B cell (primary cell): ENCODE results near the gene ACKR2. TPM values are rescaled to one million over a fixed set of nuclear protein-coding genes. Genes with fewer than 3 reads are reported as not detected.

ENCODE experiments used
- ATAC-seq: fragments of 200-7000 bp; cut with Tn5 transposase; one replicate; pipeline ENCODE4 v1.10.0; 2021; ENCODE audit warnings: low read depth, mild to moderate bottlenecking, moderate number of reproducible peaks, moderate library complexity
- CTCF ChIA-PET: fragments of 350-600 bp; sonication (Branson Sonifier 250); formaldehyde crosslinking; loops from one replicate; lab custom pipeline; 2021; ENCODE audit warnings: antibody characterized with exemption, inconsistent platforms; lab: Charles Lee
- POLR2A ChIA-PET: fragments of 350-600 bp; sonication (Branson Sonifier 250); formaldehyde crosslinking; loops from one replicate; lab custom pipeline; 2021; ENCODE audit warnings: antibody characterized with exemption; lab: Charles Lee
- DNase-seq: peaks from one replicate; pipeline ENCODE4 v3.0.0; 2013
- H2AFZ ChIP-seq: 2 replicates; pipeline ENCODE4 v1.6.1; 2012; ENCODE audit warnings: mild to moderate bottlenecking, low read depth, low read length; ENCODE audit not compliant: insufficient read depth, poor library complexity, severe bottlenecking
- H3K27ac ChIP-seq, 2 donors: 1 replicate in 1 of 2; 2 replicates in 1 of 2; pipeline ENCODE4 v1.5.1; 2012 to 2013; ENCODE audit warnings: low read length in 2 of 2, mild to moderate bottlenecking in 2 of 2, moderate library complexity in 1 of 2
- H3K27me3 ChIP-seq, 4 experiments: fragments of 200-600 bp in 1 of 4; sonication (generic) in 1 of 4; replicated peaks in 1 of 4; 1 replicate in 2 of 4; 2 replicates in 2 of 4; pipeline versions ENCODE4 v1.6.1 to v1.7.0; 2013 to 2016; ENCODE audit warnings: low read length in 3 of 4, mild to moderate bottlenecking in 2 of 4, mixed read lengths in 1 of 4, moderate library complexity in 1 of 4; ENCODE audit not compliant: insufficient read depth in 4 of 4, control insufficient read depth in 3 of 4; ENCODE audit errors: control extremely low read depth in 1 of 4
- H3K36me3 ChIP-seq, 2 experiments: replicated peaks in 1 of 2; 1 replicate in 1 of 2; 2 replicates in 1 of 2; pipeline versions ENCODE4 v1.6.1 to v1.7.1; 2013; ENCODE audit warnings: low read length in 1 of 2; ENCODE audit not compliant: insufficient read depth in 2 of 2, control insufficient read depth in 1 of 2; ENCODE audit errors: control extremely low read depth in 1 of 2, extremely low read depth in 1 of 2
- H3K4me1 ChIP-seq, 2 donors: fragments of 200-600 bp in 1 of 2; sonication (generic) in 1 of 2; 1 replicate in 1 of 2; 2 replicates in 1 of 2; pipeline versions ENCODE4 v1.5.1 to v1.6.1; 2013 to 2017; ENCODE audit warnings: low read length in 2 of 2; ENCODE audit not compliant: control insufficient read depth in 2 of 2, insufficient read depth in 2 of 2
- H3K4me2 ChIP-seq: replicated peaks from 2 replicates; pipeline ENCODE3; 2012; ENCODE audit warnings: mild to moderate bottlenecking, low read depth, low read length; ENCODE audit not compliant: poor library complexity, severe bottlenecking
- H3K4me3 ChIP-seq, 5 experiments: fragments of 200-600 bp in 1 of 5; sonication (generic) in 1 of 5; 1 replicate in 3 of 5; 2 replicates in 2 of 5; pipeline versions ENCODE4 v1.5.1 to v1.7.0; 2011 to 2016; ENCODE audit warnings: low read length in 4 of 5, mild to moderate bottlenecking in 4 of 5, low read depth in 2 of 5, control low read depth in 1 of 5, moderate library complexity in 1 of 5; ENCODE audit not compliant: insufficient read depth in 1 of 5; ENCODE audit errors: control extremely low read depth in 1 of 5, extremely low read depth in 1 of 5
- H3K79me2 ChIP-seq: fragments of 200-600 bp; sonication (generic); one replicate; pipeline ENCODE4 v1.6.0; 2016; ENCODE audit warnings: low read length; ENCODE audit not compliant: control insufficient read depth, insufficient read depth
- H3K9ac ChIP-seq: fragments of 200-600 bp; sonication (generic); 2 replicates; pipeline ENCODE4 v1.6.1; 2017; ENCODE audit warnings: mild to moderate bottlenecking, low read length, moderate library complexity
- H3K9me3 ChIP-seq, 3 donors: one replicate each; pipeline versions ENCODE4 v1.6.1 to v1.7.1; 2013; ENCODE audit warnings: low read length in 2 of 3; ENCODE audit not compliant: control insufficient read depth in 2 of 3, insufficient read depth in 1 of 3; ENCODE audit errors: control extremely low read depth in 1 of 3
- H4K20me1 ChIP-seq: 2 replicates; pipeline ENCODE4 v1.6.0; 2012; ENCODE audit warnings: mild to moderate bottlenecking, low read length; ENCODE audit not compliant: insufficient read depth, control insufficient read depth, poor library complexity, severe bottlenecking
- H3K27ac Mint-ChIP-seq: one replicate; pipeline ENCODE4 v1.8.0; 2021; ENCODE audit warnings: mixed read lengths
- H3K27me3 Mint-ChIP-seq: one replicate; pipeline ENCODE4 v1.8.0; 2021; ENCODE audit warnings: mixed read lengths
- H3K4me1 Mint-ChIP-seq: one replicate; pipeline ENCODE4 v1.8.0; 2021; ENCODE audit warnings: mixed read lengths
- H3K4me3 Mint-ChIP-seq: one replicate; pipeline ENCODE4 v1.8.0; 2021; ENCODE audit warnings: mixed read lengths
- H3K9me3 Mint-ChIP-seq: one replicate; pipeline ENCODE4 v1.8.0; 2022; ENCODE audit warnings: mixed read lengths; ENCODE audit not compliant: insufficient read depth
- EZH2 ChIP-seq: IDR thresholded peaks from 2 replicates; pipeline ENCODE4 v1.6.1; 2012; ENCODE audit warnings: borderline replicate concordance, low read depth, mild to moderate bottlenecking, moderate library complexity, low read length; ENCODE audit not compliant: insufficient read depth, poor library complexity, severe bottlenecking
- WGBS: methylation state at CpG from one replicate; pipeline ENCODE4 v1.1.5; 2013; ENCODE audit warnings: missing lambda C conversion rate; ENCODE audit not compliant: insufficient coverage; 5-methylcytosine and 5-hydroxymethylcytosine counted together
- intact Hi-C: fragments of 100-400 bp; cut with micrococcal nuclease; formaldehyde crosslinking; loops from one replicate; pipeline ENCODE4 v1.10.0; 2022
- polyA plus RNA-seq: library from polyadenylated mRNA; depleted of rRNA; stranded (reverse); fragments of >200 nt; gene quantifications from 2 replicates; pipeline ENCODE4 v1.2.3, GENCODE V29; 2012
- total RNA-seq, 2 donors: library from RNA; stranded (reverse); fragments of 120-200 nt in 1 of 2; gene quantifications; 1 replicate in 1 of 2; 2 replicates in 1 of 2; pipeline versions ENCODE4 v1.2.3 to v1.2.4, GENCODE V29; 2013 to 2022
- TF ChIP-seq, protein P1 (sequence below): fragments of 200-600 bp; IDR thresholded peaks from one replicate; pipeline ENCODE4 v1.8.0; 2022; ENCODE audit warnings: antibody characterized with exemption, mild to moderate bottlenecking

ACKR2 gene
- total and polyA plus RNA-seq, 2 donors (not counting 1 experiment from before 2014, with no cell fraction given), result 0.31 to 1.7 TPM

DNA sequence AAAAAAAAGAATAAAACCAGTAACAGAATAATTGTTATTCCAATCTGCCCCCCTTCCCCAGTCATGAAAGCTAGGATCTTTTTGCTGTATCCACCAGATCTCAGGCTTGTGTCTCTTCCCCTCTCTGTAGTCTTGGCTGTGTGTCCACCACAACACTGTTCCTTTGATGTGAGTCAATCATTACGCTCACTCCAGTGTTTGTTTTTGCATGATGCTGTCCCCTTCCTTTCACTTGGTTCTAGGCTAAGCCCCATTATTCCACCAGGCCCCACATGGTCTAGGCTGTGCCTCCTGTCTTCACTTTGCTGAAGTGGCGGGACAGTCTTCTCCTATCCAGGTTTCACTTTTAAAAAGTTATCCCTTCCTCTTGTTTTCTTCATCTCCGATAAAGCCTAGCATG is 13.6 kb downstream of the ACKR2 start:
- Histone ChIP-seq H3K79me2 (no peaks in the 10 kb centered on the region), H2AFZ (no peak overlapping the region), H3K4me3 (no peak overlapping the region), H3K4me2 (no peak overlapping the region), H3K27me3 (no peaks in the 10 kb centered on the region), H3K27ac (no peak overlapping the region), H3K9me3 (no peaks in the 10 kb centered on the region), H3K9ac (no peak overlapping the region), H4K20me1 (no peaks in the 10 kb centered on the region), H3K4me1 (no peaks in the 10 kb centered on the region), H3K36me3 (no peaks in the 10 kb centered on the region)
- intact Hi-C loops, result no loop called here
- ChIA-PET POLR2A (no interaction called here), CTCF (interaction anchor here (0.6 kb wide), 1 partner anchor 17 kb away, joined by 3 read pairs; no protein-coding TSS in a partner anchor)
- peaks cover 14% of the 10 kb centered on the region for H3K27me3 Mint-ChIP-seq
- TF ChIP-seq EZH2, result no peak
- TF ChIP-seq, protein P1, sequence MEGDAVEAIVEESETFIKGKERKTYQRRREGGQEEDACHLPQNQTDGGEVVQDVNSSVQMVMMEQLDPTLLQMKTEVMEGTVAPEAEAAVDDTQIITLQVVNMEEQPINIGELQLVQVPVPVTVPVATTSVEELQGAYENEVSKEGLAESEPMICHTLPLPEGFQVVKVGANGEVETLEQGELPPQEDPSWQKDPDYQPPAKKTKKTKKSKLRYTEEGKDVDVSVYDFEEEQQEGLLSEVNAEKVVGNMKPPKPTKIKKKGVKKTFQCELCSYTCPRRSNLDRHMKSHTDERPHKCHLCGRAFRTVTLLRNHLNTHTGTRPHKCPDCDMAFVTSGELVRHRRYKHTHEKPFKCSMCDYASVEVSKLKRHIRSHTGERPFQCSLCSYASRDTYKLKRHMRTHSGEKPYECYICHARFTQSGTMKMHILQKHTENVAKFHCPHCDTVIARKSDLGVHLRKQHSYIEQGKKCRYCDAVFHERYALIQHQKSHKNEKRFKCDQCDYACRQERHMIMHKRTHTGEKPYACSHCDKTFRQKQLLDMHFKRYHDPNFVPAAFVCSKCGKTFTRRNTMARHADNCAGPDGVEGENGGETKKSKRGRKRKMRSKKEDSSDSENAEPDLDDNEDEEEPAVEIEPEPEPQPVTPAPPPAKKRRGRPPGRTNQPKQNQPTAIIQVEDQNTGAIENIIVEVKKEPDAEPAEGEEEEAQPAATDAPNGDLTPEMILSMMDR, result no peak
- H3K4me3 Mint-ChIP-seq, result no peak overlapping the region
- DNase-seq, result no peak
- WGBS, result 94% methylated on average over 2 of the region's 3 CpGs
- H3K9me3 Mint-ChIP-seq, result no peaks in the 10 kb centered on the region
- no peak overlapping the region for H3K27ac Mint-ChIP-seq
- no peaks in the 10 kb centered on the region for H3K4me1 Mint-ChIP-seq
- no peak for ATAC-seq

DNA sequence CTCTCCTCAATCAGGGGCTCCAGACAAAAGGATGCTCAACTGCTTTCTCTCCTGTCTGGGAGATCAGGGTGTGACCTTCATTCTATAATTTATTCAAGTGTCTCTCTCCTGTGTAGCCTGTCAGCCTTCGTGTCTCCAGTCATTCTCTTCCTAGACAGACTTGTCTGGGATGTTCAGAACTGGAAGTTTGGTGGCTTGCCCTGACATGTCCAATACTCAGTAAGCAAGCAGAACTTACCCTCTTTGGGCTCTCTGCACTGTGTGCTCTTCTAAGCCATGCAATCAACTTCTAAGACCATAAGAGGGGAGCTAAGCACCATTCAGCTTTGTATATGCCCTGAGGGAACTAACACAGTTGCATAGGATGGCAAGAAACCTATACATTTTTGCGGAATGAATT is 14.1 kb downstream of the ACKR2 start:
- H4K20me1 ChIP-seq, result no peaks in the 10 kb centered on the region
- Mint-ChIP-seq H3K9me3 (no peaks in the 10 kb centered on the region), H3K27ac (no peak overlapping the region), H3K4me1 (no peaks in the 10 kb centered on the region), H3K27me3 (peaks cover 16% of the 10 kb centered on the region), H3K4me3 (no peak overlapping the region)
- no CpG with 5 or more reads among the region's 2 CpGs for WGBS
- intact Hi-C loops, result no loop called here
- no peaks in the 10 kb centered on the region for H3K27me3 ChIP-seq
- no peaks in the 10 kb centered on the region for H3K9me3 ChIP-seq
- no peak overlapping the region for H2AFZ ChIP-seq
- TF ChIP-seq EZH2, result no peak
- TF ChIP-seq, protein P1, result no peak
- no peaks in the 10 kb centered on the region for H3K79me2 ChIP-seq
- H3K4me2 ChIP-seq, result no peak overlapping the region
- POLR2A ChIA-PET, result no interaction called here
- DNase-seq (no peak), ATAC-seq (no peak)
- no peaks in the 10 kb centered on the region for H3K4me1 ChIP-seq
- H3K36me3 ChIP-seq, result no peaks in the 10 kb centered on the region
- CTCF ChIA-PET, result no interaction called here
- H3K9ac ChIP-seq, result no peak overlapping the region
- H3K27ac ChIP-seq, result no peak overlapping the region
- no peak overlapping the region for H3K4me3 ChIP-seq
